IMR-90 (cell line): ENCODE measurements around the gene THEMIS2. TPM values are rescaled to one million over a fixed set of nuclear protein-coding genes. Genes with fewer than 3 reads are reported as not detected.

Experiments
- ATAC-seq: fragments of 200-7000 bp; cut with Tn5 transposase; 2 replicates; pipeline ENCODE4 v1.9.1; 2020; ENCODE audit warnings: low read depth, mild to moderate bottlenecking, moderate library complexity
- BruUV-seq: library from RNA; stranded (reverse); fragments of 400-500 nt; replicated peaks from 2 replicates; lab custom pipeline; 2021; lab: Mats Ljungman, UMichigan
- CTCF ChIA-PET: fragments of 300-600 bp; formaldehyde crosslinking; extraction: SDS; loops from one replicate; lab custom pipeline; 2021; ENCODE audit warnings: antibody characterized with exemption; lab: Yijun Ruan, JAX
- POLR2A ChIA-PET: fragments of 300-600 bp; sonication (Branson Sonifier 250); formaldehyde crosslinking; loops from one replicate; lab custom pipeline; 2022; ENCODE audit warnings: antibody characterized with exemption; ENCODE audit not compliant: unreplicated experiment; lab: Charles Lee
- DNase-seq: peaks from one replicate; pipeline ENCODE4 v3.0.0; 2013
- H2AFZ ChIP-seq: replicated peaks from 2 replicates; pipeline ENCODE3; 2013; ENCODE audit warnings: low read length, mild to moderate bottlenecking; ENCODE audit not compliant: poor library complexity
- H2AK5ac ChIP-seq: 2 replicates; pipeline ENCODE4 v1.6.1; 2013; ENCODE audit warnings: low read depth, low read length, inconsistent platforms
- H2AK9ac ChIP-seq: replicated peaks from 2 replicates; pipeline ENCODE3; 2013; ENCODE audit warnings: mild to moderate bottlenecking, low read depth, low read length, moderate library complexity; ENCODE audit not compliant: poor library complexity
- H2BK120ac ChIP-seq: 2 replicates; pipeline ENCODE4 v1.6.1; 2013; ENCODE audit warnings: low read depth, low read length, inconsistent platforms
- H2BK15ac ChIP-seq: 3 replicates; pipeline ENCODE4 v1.6.1; 2013; ENCODE audit warnings: low read depth, low read length, inconsistent platforms
- H2BK20ac ChIP-seq: 2 replicates; pipeline ENCODE4 v1.6.1; 2013; ENCODE audit warnings: low read depth, mild to moderate bottlenecking, inconsistent platforms, low read length, moderate library complexity
- H2BK5ac ChIP-seq: 2 replicates; pipeline ENCODE4 v1.6.1; 2013; ENCODE audit warnings: mild to moderate bottlenecking, low read depth, low read length, inconsistent platforms; ENCODE audit not compliant: poor library complexity, severe bottlenecking
- H3K14ac ChIP-seq: replicated peaks from 2 replicates; pipeline ENCODE4 v1.6.1; 2013; ENCODE audit warnings: low read depth, low read length, inconsistent platforms
- H3K18ac ChIP-seq: 2 replicates; pipeline ENCODE4 v1.6.1; 2013; ENCODE audit warnings: low read depth, low read length, control low read depth
- H3K23ac ChIP-seq: 2 replicates; pipeline ENCODE4 v1.6.1; 2013; ENCODE audit warnings: low read depth, low read length, inconsistent platforms
- H3K27ac ChIP-seq: 2 replicates; pipeline ENCODE4 v1.5.1; 2013; ENCODE audit warnings: mild to moderate bottlenecking, control low read depth, low read length; ENCODE audit not compliant: insufficient read depth
- H3K27me3 ChIP-seq: 2 replicates; pipeline ENCODE4 v1.6.1; 2013; ENCODE audit warnings: low read length; ENCODE audit not compliant: control insufficient read depth, insufficient read depth
- H3K36me3 ChIP-seq: 2 replicates; pipeline ENCODE4 v1.6.1; 2013; ENCODE audit warnings: low read length, mixed read lengths; ENCODE audit not compliant: control insufficient read depth, insufficient read depth
- H3K4ac ChIP-seq: 2 replicates; pipeline ENCODE4 v1.6.1; 2013; ENCODE audit warnings: low read depth, low read length, inconsistent platforms
- H3K4me1 ChIP-seq: 2 replicates; pipeline ENCODE4 v1.6.1; 2013; ENCODE audit warnings: low read length, mixed read lengths; ENCODE audit not compliant: control insufficient read depth, insufficient read depth
- H3K4me2 ChIP-seq: 2 replicates; pipeline ENCODE4 v1.6.1; 2013; ENCODE audit warnings: low read depth, mild to moderate bottlenecking, control low read depth, low read length, moderate library complexity
- H3K4me3 ChIP-seq: 2 replicates; pipeline ENCODE4 v1.5.1; 2013; ENCODE audit warnings: low read depth, mild to moderate bottlenecking, control low read depth, low read length, moderate library complexity; ENCODE audit not compliant: insufficient read depth
- H3K56ac ChIP-seq: 2 replicates; pipeline ENCODE4 v1.6.1; 2013; ENCODE audit warnings: low read length, inconsistent platforms; ENCODE audit not compliant: insufficient read depth; ENCODE audit errors: extremely low read depth
- H3K79me1 ChIP-seq, 2 experiments: 2 replicates each; pipeline ENCODE4 v1.6.1; 2013; ENCODE audit warnings: low read length in 2 of 2, inconsistent platforms in 1 of 2, low read depth in 1 of 2
- H3K9ac ChIP-seq: 2 replicates; pipeline ENCODE4 v1.6.1; 2013; ENCODE audit warnings: low read depth, low read length, control low read depth
- H3K9me1 ChIP-seq: 2 replicates; pipeline ENCODE4 v1.6.1; 2013; ENCODE audit warnings: low read length, inconsistent platforms; ENCODE audit not compliant: insufficient read depth
- H3K9me3 ChIP-seq: 2 replicates; pipeline ENCODE4 v1.6.1; 2013; ENCODE audit warnings: low read length; ENCODE audit not compliant: control insufficient read depth, insufficient read depth
- H4K20me1 ChIP-seq: 2 replicates; pipeline ENCODE4 v1.6.1; 2013; ENCODE audit warnings: low read length, inconsistent platforms; ENCODE audit not compliant: insufficient read depth
- H4K5ac ChIP-seq: 2 replicates; pipeline ENCODE4 v1.6.1; 2013; ENCODE audit warnings: mild to moderate bottlenecking, low read depth, low read length, control low read depth
- H4K8ac ChIP-seq, 2 experiments: 2 replicates each; pipeline ENCODE4 v1.6.1; 2013; ENCODE audit warnings: low read depth in 2 of 2, low read length in 2 of 2, control low read depth in 1 of 2, inconsistent platforms in 1 of 2
- H4K91ac ChIP-seq: 2 replicates; pipeline ENCODE4 v1.6.1; 2013; ENCODE audit warnings: low read depth, low read length, inconsistent platforms; ENCODE audit not compliant: insufficient read depth
- BHLHE40 ChIP-seq: fragments of 150-350 bp; IDR thresholded peaks from 2 replicates; pipeline ENCODE4 v1.6.1; 2016; ENCODE audit warnings: mild to moderate bottlenecking, low read depth, low read length
- CEBPB ChIP-seq: IDR thresholded peaks from 2 replicates; pipeline ENCODE4 v1.6.1; 2012; ENCODE audit warnings: low read depth, low read length, improper control_type of control experiment
- CHD1 ChIP-seq: IDR thresholded peaks from 2 replicates; pipeline ENCODE4 v1.6.1; 2012; ENCODE audit warnings: low read depth, low read length, improper control_type of control experiment
- CTCF ChIP-seq: conservative IDR thresholded peaks from 2 replicates; pipeline ENCODE4 v1.5.1; 2012; ENCODE audit warnings: mild to moderate bottlenecking, low read depth, low read length, improper control_type of control experiment
- ELK1 ChIP-seq: fragments of 150-350 bp; IDR thresholded peaks from 2 replicates; pipeline ENCODE4 v1.6.1; 2016; ENCODE audit warnings: low read depth, mild to moderate bottlenecking, low read length, moderate library complexity, borderline replicate concordance
- FOS ChIP-seq: fragments of 150-350 bp; IDR thresholded peaks from 2 replicates; pipeline ENCODE4 v1.6.1; 2016; ENCODE audit warnings: low read depth, low read length
- MAFK ChIP-seq: IDR thresholded peaks from 2 replicates; pipeline ENCODE4 v1.6.1; 2012; ENCODE audit warnings: low read depth, low read length, improper control_type of control experiment
- MAZ ChIP-seq: IDR thresholded peaks from 2 replicates; pipeline ENCODE4 v1.6.1; 2012; ENCODE audit warnings: low read depth, mild to moderate bottlenecking, low read length, improper control_type of control experiment, moderate library complexity, borderline replicate concordance
- MXI1 ChIP-seq: IDR thresholded peaks from 2 replicates; pipeline ENCODE4 v1.6.1; 2012; ENCODE audit warnings: low read depth, mild to moderate bottlenecking, low read length, moderate library complexity, borderline replicate concordance
- NFE2L2 ChIP-seq: fragments of 150-350 bp; IDR thresholded peaks from 2 replicates; pipeline ENCODE4 v1.6.1; 2016; ENCODE audit warnings: low read depth, mild to moderate bottlenecking, low read length
- POLR2A ChIP-seq: IDR thresholded peaks from 2 replicates; pipeline ENCODE4 v1.6.1; 2012; ENCODE audit warnings: mild to moderate bottlenecking, low read depth, low read length
- RAD21 ChIP-seq: IDR thresholded peaks from 2 replicates; pipeline ENCODE4 v1.6.1; 2012; ENCODE audit warnings: low read length, improper control_type of control experiment
- RCOR1 ChIP-seq: IDR thresholded peaks from 2 replicates; pipeline ENCODE4 v1.6.1; 2012; ENCODE audit warnings: mild to moderate bottlenecking, low read length, improper control_type of control experiment; ENCODE audit not compliant: insufficient replicate concordance
- RFX5 ChIP-seq: IDR thresholded peaks from 2 replicates; pipeline ENCODE4 v1.8.0; 2012; ENCODE audit warnings: low read depth, mild to moderate bottlenecking, low read length, moderate library complexity
- SMC3 ChIP-seq: fragments of 150-350 bp; IDR thresholded peaks from 2 replicates; pipeline ENCODE4 v1.6.1; 2016; ENCODE audit warnings: low read depth, mild to moderate bottlenecking, antibody characterized with exemption, low read length, moderate library complexity
- USF2 ChIP-seq: fragments of 150-350 bp; IDR thresholded peaks from 2 replicates; pipeline ENCODE4 v1.6.1; 2017; ENCODE audit warnings: mild to moderate bottlenecking, antibody characterized with exemption, low read length, low read depth
- WGBS, 2 experiments: methylation state at CpG; one replicate each; pipeline versions ENCODE4 v1.1.5 to v1.1.7; 2013; ENCODE audit warnings: missing lambda C conversion rate in 2 of 2; ENCODE audit not compliant: insufficient read length in 1 of 2; ENCODE audit errors: extremely low coverage in 2 of 2; 5-methylcytosine and 5-hydroxymethylcytosine counted together
- dilution Hi-C: fragments of 300-500 bp; cut with HindIII; formaldehyde crosslinking; loops from one replicate; pipeline ENCODE4 v1.14.3; 2018; ENCODE audit warnings: low sequenced_read_pairs; ENCODE audit not compliant: unreplicated experiment
- in situ Hi-C: fragments of 300-500 bp; cut with MboI; formaldehyde crosslinking; loops from 3 replicates; pipeline ENCODE4 v1.14.3; 2019; ENCODE audit warnings: low sequenced_read_pairs, inconsistent platforms, mixed read lengths
- intact Hi-C: fragments of 100-400 bp; cut with micrococcal nuclease; formaldehyde crosslinking; loops from 2 replicates; pipeline ENCODE4 v1.10.0; 2022
- polyA plus RNA-seq, 3 experiments: library from polyadenylated mRNA; depleted of rRNA; stranded (reverse); fragments of >200 nt; gene quantifications; 2 replicates each; pipeline ENCODE4 v1.2.3, GENCODE V29; 2012; ENCODE audit warnings: low replicate concordance in 1 of 3
- total RNA-seq: library from RNA; depleted of rRNA; stranded (reverse); fragments of >200 nt; gene quantifications from 2 replicates; pipeline ENCODE4 v1.2.3, GENCODE V29; 2012

THEMIS2 gene
- total and polyA plus RNA-seq, 2 of the 4 experiments (the other 2 are of a cell fraction): 4.5 to 5.0 TPM

GRCh38 chr1:27889506-27889905 lies 17.2 kb downstream of the THEMIS2 start:
- ATAC-seq (no peak), DNase-seq (no peak)
- Histone ChIP-seq H4K20me1 (no peaks in the 10 kb centered on the region), H3K14ac (no peak overlapping the region), H3K4me1 (no peaks in the 10 kb centered on the region), H3K56ac (no peak overlapping the region), H4K91ac (no peak overlapping the region), H3K9me3 (no peaks in the 10 kb centered on the region), H2BK15ac (no peak overlapping the region), H4K8ac (no peak overlapping the region), H3K27me3 (no peaks in the 10 kb centered on the region), H3K9me1 (no peaks in the 10 kb centered on the region), H3K27ac (no peak overlapping the region), H3K79me1 (no peaks in the 10 kb centered on the region), H4K5ac (no peak overlapping the region), H2AK9ac (no peak overlapping the region), H3K4ac (no peak overlapping the region), H3K4me2 (no peak overlapping the region), H2BK120ac (no peak overlapping the region), H3K18ac (no peak overlapping the region), H3K4me3 (no peak overlapping the region), H2BK5ac (no peak overlapping the region), H2AFZ (no peak overlapping the region), H3K23ac (no peak overlapping the region), H3K36me3 (peaks cover 13% of the 10 kb centered on the region), H3K9ac (no peak overlapping the region), H2BK20ac (no peak overlapping the region), H2AK5ac (no peak overlapping the region)
- TF ChIP-seq BHLHE40 (no peak), MAZ (no peak), CTCF (no peak), RCOR1 (no peak), CHD1 (no peak), CEBPB (no peak), NFE2L2 (no peak), POLR2A (no peak), RAD21 (no peak), USF2 (no peak), SMC3 (no peak), ELK1 (no peak), MXI1 (no peak), RFX5 (no peak), FOS (no peak), MAFK (no peak)
- no TSS peak for BruUV-seq
- ChIA-PET CTCF (no interaction called here), POLR2A (no interaction called here)
- dilution Hi-C loops: no loop called here
- WGBS, 2 experiments: 92% methylated on average over 2 of the region's 3 CpGs; no CpG with 5 or more reads in 1 of the 2 experiments
- intact Hi-C loops: no loop called here
- in situ Hi-C loops: no loop called here
